Stomach (tissue), 9 donors: Measurements from ENCODE around the gene CAPZB. TPM values are rescaled to one million over a fixed set of nuclear protein-coding genes. Genes with fewer than 3 reads are reported as not detected.

Source experiments
- DNase-seq, 2 donors: peaks; one replicate each; pipeline versions ENCODE4 v3.0.0 to v3.0.0-alpha.2; 2013 to 2019
- H3K27ac ChIP-seq, 5 donors: fragments of 200-600 bp in 4 of 5; sonication (generic) in 4 of 5; one replicate each; pipeline ENCODE4 v1.5.1; 2013 to 2019; ENCODE audit warnings: mild to moderate bottlenecking in 1 of 5, moderate library complexity in 1 of 5
- H3K27me3 ChIP-seq, 3 donors: fragments of 200-600 bp; sonication (generic); one replicate each; pipeline ENCODE4 v1.5.1; 2017 to 2019; ENCODE audit warnings: mixed run types in 1 of 3
- H3K36me3 ChIP-seq, 4 donors: fragments of 200-600 bp; sonication (generic); 1 replicate in 3 of 4; 2 replicates in 1 of 4; pipeline ENCODE4 v1.5.1; 2016 to 2019
- H3K4me1 ChIP-seq, 4 donors: fragments of 200-600 bp; sonication (generic); one replicate each; pipeline ENCODE4 v1.5.1; 2016 to 2019
- H3K4me3 ChIP-seq, 4 donors: fragments of 200-600 bp; sonication (generic) in 3 of 4; one replicate each; pipeline ENCODE4 v1.5.1; 2016 to 2019; ENCODE audit warnings: mild to moderate bottlenecking in 1 of 4
- H3K9me3 ChIP-seq, 4 donors: fragments of 200-600 bp; sonication (generic); one replicate each; pipeline ENCODE4 v1.5.1; 2016 to 2019
- EP300 ChIP-seq: sonication (generic); formaldehyde crosslinking; IDR thresholded peaks from one replicate; pipeline ENCODE4 v1.6.1; 2017; ENCODE audit warnings: antibody characterized with exemption
- POLR2A ChIP-seq, 4 donors: fragments of 450-650 bp; IDR thresholded peaks; one replicate each; pipeline ENCODE4 v1.6.1; 2016; ENCODE audit warnings: antibody characterized with exemption in 4 of 4, control low read depth in 2 of 4, mild to moderate bottlenecking in 1 of 4, moderate library complexity in 1 of 4
- POLR2AphosphoS5 ChIP-seq, 3 donors: sonication (generic); formaldehyde crosslinking; IDR thresholded peaks; one replicate each; pipeline ENCODE4 v1.6.1; 2016; ENCODE audit warnings: antibody characterized with exemption in 3 of 3
- WGBS, 5 donors: extraction: QIAGEN DNeasy Blood & Tissue Kit in 3 of 5; methylation state at CpG; one replicate each; pipeline versions ENCODE4 v1.1.5 to v1.1.7; 2013 to 2018; 5-methylcytosine and 5-hydroxymethylcytosine counted together
- intact Hi-C: fragments of 100-400 bp; cut with DNase I; formaldehyde crosslinking; loops from one replicate; pipeline ENCODE4 v1.15.1; 2023; ENCODE audit warnings: low total_unique reads
- polyA plus RNA-seq, 3 donors: library from polyadenylated mRNA; stranded (reverse); fragments of 200-250 nt; gene quantifications; one replicate each; pipeline ENCODE4 v1.2.3, GENCODE V29; 2013
- total RNA-seq, 5 donors: library from RNA; depleted of rRNA; stranded (reverse); fragments of >200 nt; gene quantifications; one replicate each; pipeline versions ENCODE4 v1.1.0 to v1.2.3, GENCODE V29; 2014 to 2016
- TF ChIP-seq, protein P1 (sequence below), 7 experiments: fragments of 450-650 bp in 4 of 7; fragments of 200-600 bp in 3 of 7; sonication (generic) in 3 of 7; IDR thresholded peaks; one replicate each; pipeline ENCODE4 v1.5.1; 2016 to 2019; ENCODE audit warnings: antibody characterized with exemption in 7 of 7, control low read depth in 2 of 7, mild to moderate bottlenecking in 1 of 7
- donor health status: healthy with polysubstance abuse.
- donor health status: Bipolar disorder and iron deficiency.
- donor health status: healthy.

Gene CAPZB
- total and polyA plus RNA-seq, 8 donors, result 84.9 to 345 (median 155) TPM

DNA sequence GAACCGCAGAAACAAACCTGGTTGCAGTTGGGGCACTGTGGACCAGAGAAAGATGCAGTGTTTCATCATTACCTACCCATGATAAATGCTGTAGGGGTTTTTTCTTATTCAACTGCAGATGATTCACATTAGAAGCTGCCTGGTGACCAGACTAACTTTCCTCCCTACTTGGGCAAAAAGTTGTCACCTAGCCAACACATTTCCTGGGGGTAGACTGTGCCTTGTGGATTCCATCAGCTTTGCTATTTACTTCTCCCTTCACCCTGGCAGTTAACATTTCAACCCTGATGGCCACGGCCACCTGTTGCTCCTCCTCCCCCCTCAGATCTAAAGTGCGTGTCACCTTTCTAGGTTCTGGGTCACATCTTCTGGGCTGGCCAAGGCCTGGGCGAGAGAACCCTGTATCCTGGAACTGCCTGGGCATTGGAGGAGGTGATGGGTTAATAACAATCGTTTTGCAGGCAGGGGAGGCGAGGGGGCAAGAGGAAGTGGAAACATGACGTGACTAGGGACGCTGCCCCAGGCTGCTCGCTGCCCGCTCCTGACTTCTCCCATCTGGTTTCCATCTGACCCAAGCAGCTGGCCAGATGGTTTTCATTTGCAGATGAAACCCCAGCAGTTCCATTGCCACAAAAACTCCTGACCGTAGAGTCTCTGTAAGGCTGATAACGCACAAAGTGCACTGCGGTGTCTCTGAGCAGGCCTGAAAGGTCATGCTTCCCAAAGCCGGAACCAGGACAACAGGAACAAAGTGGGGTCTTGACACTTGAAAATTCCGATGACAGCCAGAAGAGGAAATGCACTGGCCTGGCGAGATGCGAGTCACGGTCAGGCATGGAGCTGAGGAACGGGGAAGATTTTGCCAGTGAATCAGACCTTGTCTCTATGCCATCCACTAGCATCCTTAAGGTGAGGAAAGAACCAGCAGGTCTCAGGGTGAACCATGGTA lies 36.6 kb downstream of the CAPZB start:
- TF ChIP-seq POLR2AphosphoS5 (IDR thresholded peaks at IDR 0.05) (peak; percentile 50 to 63 (median 61)), POLR2A (IDR thresholded peaks at IDR 0.05) (no peak), EP300 (peak; percentile 56)
- TF ChIP-seq, protein P1, sequence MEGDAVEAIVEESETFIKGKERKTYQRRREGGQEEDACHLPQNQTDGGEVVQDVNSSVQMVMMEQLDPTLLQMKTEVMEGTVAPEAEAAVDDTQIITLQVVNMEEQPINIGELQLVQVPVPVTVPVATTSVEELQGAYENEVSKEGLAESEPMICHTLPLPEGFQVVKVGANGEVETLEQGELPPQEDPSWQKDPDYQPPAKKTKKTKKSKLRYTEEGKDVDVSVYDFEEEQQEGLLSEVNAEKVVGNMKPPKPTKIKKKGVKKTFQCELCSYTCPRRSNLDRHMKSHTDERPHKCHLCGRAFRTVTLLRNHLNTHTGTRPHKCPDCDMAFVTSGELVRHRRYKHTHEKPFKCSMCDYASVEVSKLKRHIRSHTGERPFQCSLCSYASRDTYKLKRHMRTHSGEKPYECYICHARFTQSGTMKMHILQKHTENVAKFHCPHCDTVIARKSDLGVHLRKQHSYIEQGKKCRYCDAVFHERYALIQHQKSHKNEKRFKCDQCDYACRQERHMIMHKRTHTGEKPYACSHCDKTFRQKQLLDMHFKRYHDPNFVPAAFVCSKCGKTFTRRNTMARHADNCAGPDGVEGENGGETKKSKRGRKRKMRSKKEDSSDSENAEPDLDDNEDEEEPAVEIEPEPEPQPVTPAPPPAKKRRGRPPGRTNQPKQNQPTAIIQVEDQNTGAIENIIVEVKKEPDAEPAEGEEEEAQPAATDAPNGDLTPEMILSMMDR (IDR thresholded peaks at IDR 0.05), result no peak
- H3K4me1 ChIP-seq, result peaks cover 88 to 99% (median 93%) of the 10 kb centered on the region in 4 donors

DNA sequence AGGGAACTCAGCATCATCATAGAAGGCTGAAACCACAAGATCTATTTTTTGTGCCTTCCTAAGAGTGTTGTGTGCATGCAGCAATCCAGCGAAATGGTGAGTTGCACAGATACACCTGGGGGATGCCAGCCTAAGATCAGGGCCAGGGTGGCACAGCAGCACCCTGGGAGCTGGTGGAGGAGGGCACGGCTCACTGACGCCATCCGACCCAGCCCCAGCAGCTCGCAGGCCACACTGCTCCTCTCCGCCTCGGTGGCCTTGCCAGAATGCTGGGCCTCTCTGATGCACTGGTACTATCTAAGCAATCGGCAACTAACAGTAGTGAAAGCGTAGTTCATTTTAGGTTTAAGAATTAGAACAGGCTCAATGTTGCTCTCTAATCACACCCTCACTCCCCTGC lies 37.8 kb downstream of the CAPZB start:
- WGBS, 5 donors, result 72 to 85% (median 79%) methylated on average over 9 of the region's 9 CpGs
- intact Hi-C loops, result no loop called here
- Histone ChIP-seq H3K9me3 (no peaks in the 10 kb centered on the region), H3K27me3 (no peaks in the 10 kb centered on the region), H3K36me3 (peaks cover 0 to 9% (median 3%) of the 10 kb centered on the region in 4 donors), H3K4me3 (no peak overlapping the region), H3K27ac (peak overlapping the region in 4 of 5 donors; percentile 79 to 90 (median 86)), H3K4me1 (peaks cover 83 to 99% (median 91%) of the 10 kb centered on the region in 4 donors)
- DNase-seq, result no peak
- TF ChIP-seq POLR2AphosphoS5 (IDR thresholded peaks at IDR 0.05) (no peak), EP300 (no peak), POLR2A (IDR thresholded peaks at IDR 0.05) (no peak)
- TF ChIP-seq, protein P1 (IDR thresholded peaks at IDR 0.05), result no peak

More for the DNA sequence above, 36.6 kb downstream of the CAPZB start:
- 46 to 64% (median 63%) methylated on average over 14 to 19 of the region's 19 CpGs for WGBS, 5 donors
- Histone ChIP-seq H3K27me3 (no peaks in the 10 kb centered on the region), H3K9me3 (no peaks in the 10 kb centered on the region), H3K4me3 (no peak overlapping the region), H3K27ac (peak overlapping the region; percentile 40 to 90 (median 84)), H3K36me3 (peaks cover 0 to 9% (median 3%) of the 10 kb centered on the region in 4 donors)
- intact Hi-C loops, result no loop called here
- peak in 1 of 2 donors; percentile 84 for DNase-seq

DNA sequence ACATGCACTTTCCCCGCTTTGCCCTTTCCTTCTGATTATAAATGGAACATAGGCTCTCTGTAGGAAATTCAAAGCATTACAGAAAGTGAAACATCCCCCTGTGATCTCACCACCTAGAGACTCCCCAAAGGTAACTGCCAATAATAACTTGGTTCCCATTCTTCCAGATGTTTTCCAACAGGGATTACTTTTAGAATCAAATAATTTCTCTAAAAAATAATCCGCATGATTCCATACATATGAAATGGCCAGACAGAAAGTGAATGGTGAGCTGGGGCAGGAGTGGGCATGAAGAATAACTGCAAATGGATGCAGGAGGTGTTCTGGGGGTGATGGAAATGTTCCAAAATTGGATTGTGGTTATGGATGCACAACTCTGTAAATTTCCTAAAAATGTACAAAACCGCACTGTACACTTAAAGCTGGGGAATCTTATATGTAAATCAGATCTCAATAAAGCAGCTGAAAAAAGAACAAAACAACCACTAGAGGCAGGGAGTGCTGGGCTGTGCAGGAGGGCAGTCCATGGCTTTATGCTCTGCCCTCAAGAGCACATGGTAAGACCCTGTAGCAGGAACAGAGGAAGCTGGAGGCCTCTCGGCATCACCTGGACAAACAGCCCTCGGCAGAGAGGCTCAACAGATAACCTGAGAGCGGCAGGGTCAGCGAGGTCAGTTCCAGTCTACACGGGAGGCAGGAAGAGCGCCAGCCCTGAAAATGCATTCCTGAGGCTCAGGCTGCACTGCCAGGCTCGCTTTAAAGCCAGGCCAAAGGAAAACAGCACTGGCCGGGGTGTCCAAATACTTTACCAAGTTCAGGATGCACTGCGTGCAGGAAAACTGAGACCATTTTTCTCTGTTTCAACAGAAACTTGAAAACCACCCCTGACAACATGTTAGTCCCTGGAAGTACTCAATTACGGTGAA lies 39.7 kb downstream of the CAPZB start:
- Histone ChIP-seq H3K27me3 (no peaks in the 10 kb centered on the region), H3K9me3 (no peaks in the 10 kb centered on the region), H3K4me3 (no peak overlapping the region), H3K4me1 (peaks cover 78 to 99% (median 86%) of the 10 kb centered on the region in 4 donors), H3K27ac (peak overlapping the region; percentile 37 to 90 (median 84)), H3K36me3 (peaks cover 0 to 9% (median 3%) of the 10 kb centered on the region in 4 donors)
- 23 to 41% (median 34%) methylated on average over 12 to 13 of the region's 13 CpGs for WGBS, 5 donors
- DNase-seq, result peak; percentile 40 to 68
- intact Hi-C loops, result no loop called here
- TF ChIP-seq POLR2A (IDR thresholded peaks at IDR 0.05), result no peak
- TF ChIP-seq, protein P1 (IDR thresholded peaks at IDR 0.05), result peak in 2 of 7 experiments; percentile 12 to 21
